KMS-11 (cell line): ENCODE results near the gene LILRB4.

ENCODE experiments used
- H2AFZ ChIP-seq: fragments of 200-600 bp; sonication (generic); 2 replicates; pipeline ENCODE4 v1.6.1; 2016; ENCODE audit warnings: antibody characterized with exemption, mixed run types, low read depth
- H3K27ac ChIP-seq: fragments of 200-600 bp; sonication (generic); 2 replicates; pipeline ENCODE4 v1.6.1; 2016; ENCODE audit warnings: mild to moderate bottlenecking, mixed run types
- H3K27me3 ChIP-seq: fragments of 200-600 bp; sonication (generic); 2 replicates; pipeline ENCODE4 v1.6.1; 2017; ENCODE audit warnings: mild to moderate bottlenecking, low read depth, mixed run types, moderate library complexity; ENCODE audit not compliant: insufficient read depth
- H3K36me3 ChIP-seq: fragments of 200-600 bp; sonication (generic); 2 replicates; pipeline ENCODE4 v1.6.1; 2017; ENCODE audit warnings: mild to moderate bottlenecking, mixed run types; ENCODE audit not compliant: insufficient read depth
- H3K4me1 ChIP-seq: fragments of 200-600 bp; sonication (generic); 2 replicates; pipeline ENCODE4 v1.6.1; 2016; ENCODE audit warnings: mild to moderate bottlenecking, low read depth, mixed run types; ENCODE audit not compliant: poor library complexity, severe bottlenecking
- H3K4me2 ChIP-seq: fragments of 200-600 bp; sonication (generic); 2 replicates; pipeline ENCODE4 v1.7.0; 2016; ENCODE audit warnings: mild to moderate bottlenecking, mixed run types
- H3K4me3 ChIP-seq: fragments of 200-600 bp; sonication (generic); IDR thresholded peaks from 2 replicates; pipeline ENCODE4 v1.6.1; 2017; ENCODE audit warnings: low read depth, low read length, mixed read lengths; ENCODE audit not compliant: insufficient read depth
- H3K79me2 ChIP-seq: fragments of 200-600 bp; sonication (generic); 2 replicates; pipeline ENCODE4 v1.6.1; 2016; ENCODE audit warnings: low read depth, mixed run types; ENCODE audit not compliant: insufficient read depth
- H3K9ac ChIP-seq: fragments of 200-600 bp; sonication (generic); 2 replicates; pipeline ENCODE4 v1.6.1; 2016; ENCODE audit warnings: mild to moderate bottlenecking, mixed run types
- H4K20me1 ChIP-seq: fragments of 200-600 bp; sonication (generic); 2 replicates; pipeline ENCODE4 v1.6.1; 2016; ENCODE audit warnings: mild to moderate bottlenecking, mixed run types; ENCODE audit not compliant: insufficient read depth
- CTCF ChIP-seq: fragments of 200-600 bp; sonication (generic); conservative IDR thresholded peaks from 2 replicates; pipeline ENCODE4 v1.6.1; 2017; ENCODE audit warnings: low read depth, mild to moderate bottlenecking, antibody characterized with exemption, low read length, moderate library complexity, mixed read lengths

Gene LILRB4

GRCh38 chr19:54644056-54644455, 18.7 kb upstream of the LILRB4 start:
- Histone ChIP-seq H3K4me1 (no peaks in the 10 kb centered on the region), H3K4me3 (no peak overlapping the region), H3K4me2 (no peak overlapping the region), H3K9ac (no peak overlapping the region), H2AFZ (no peak overlapping the region), H3K36me3 (no peaks in the 10 kb centered on the region), H4K20me1 (no peaks in the 10 kb centered on the region), H3K27ac (no peak overlapping the region), H3K79me2 (no peaks in the 10 kb centered on the region), H3K27me3 (peaks cover 21% of the 10 kb centered on the region)
- TF ChIP-seq CTCF = no peak

GRCh38 chr19:54646331-54646841, 16.4 kb upstream of the LILRB4 start:
- Histone ChIP-seq H3K4me1 (no peaks in the 10 kb centered on the region), H3K27me3 (peaks cover 22% of the 10 kb centered on the region; the same call in 1 of the 2 replicates), H3K36me3 (no peaks in the 10 kb centered on the region), H3K4me3 (no peak overlapping the region), H4K20me1 (no peaks in the 10 kb centered on the region), H2AFZ (no peak overlapping the region), H3K27ac (no peak overlapping the region), H3K79me2 (no peaks in the 10 kb centered on the region), H3K4me2 (no peak overlapping the region), H3K9ac (no peak overlapping the region)
- TF ChIP-seq CTCF = no peak

- Histone ChIP-seq H3K9ac (no peak overlapping the region), H3K79me2 (no peaks in the 10 kb centered on the region), H3K36me3 (no peaks in the 10 kb centered on the region), H2AFZ (no peak overlapping the region), H3K27me3 (peaks cover 14% of the 10 kb centered on the region; the same call in 1 of the 2 replicates), H3K4me1 (no peaks in the 10 kb centered on the region), H3K27ac (no peak overlapping the region), H3K4me3 (no peak overlapping the region), H4K20me1 (no peaks in the 10 kb centered on the region), H3K4me2 (no peak overlapping the region)
- TF ChIP-seq CTCF = no peak
Measured at GRCh38 chr19:54648129-54648528, 14.7 kb upstream of the LILRB4 start.

- Histone ChIP-seq H3K4me1 (no peaks in the 10 kb centered on the region), H4K20me1 (no peaks in the 10 kb centered on the region), H3K4me2 (no peak overlapping the region), H3K27me3 (peaks cover 17% of the 10 kb centered on the region; the same call in 1 of the 2 replicates), H2AFZ (no peak overlapping the region), H3K79me2 (no peaks in the 10 kb centered on the region), H3K27ac (no peak overlapping the region), H3K4me3 (no peak overlapping the region), H3K9ac (no peak overlapping the region), H3K36me3 (no peaks in the 10 kb centered on the region)
- TF ChIP-seq CTCF = no peak
Measured at GRCh38 chr19:54650108-54650655, 12.6 kb upstream of the LILRB4 start.
